GM06990 (cell line): ENCODE results near the gene KCNK16.

Experiments used
- DNase-seq: peaks from one replicate; pipeline ENCODE4 v3.0.0-alpha.2; 2011; ENCODE audit not compliant: insufficient read length; ENCODE audit errors: extremely low read depth
- H3K27me3 ChIP-seq: replicated peaks from 2 replicates; pipeline ENCODE4 v1.6.0; 2011; ENCODE audit warnings: low read length; ENCODE audit not compliant: control insufficient read depth, insufficient read depth
- H3K36me3 ChIP-seq: 2 replicates; pipeline ENCODE4 v1.5.1; 2011; ENCODE audit warnings: low read length; ENCODE audit not compliant: control insufficient read depth, insufficient read depth
- H3K4me3 ChIP-seq: replicated peaks from 2 replicates; pipeline ENCODE4 v1.5.1; 2011; ENCODE audit warnings: low read depth, mild to moderate bottlenecking, control low read depth, low read length
- TF ChIP-seq, protein P1 (sequence below): IDR thresholded peaks from 2 replicates; pipeline ENCODE4 v1.5.1; 2011; ENCODE audit warnings: low read length, control low read depth, mild to moderate bottlenecking, inconsistent platforms; ENCODE audit not compliant: insufficient read depth, poor library complexity, severe bottlenecking

The KCNK16 gene

GRCh38 chr6:39321761-39322160 is 741 bp downstream of the KCNK16 start:
- TF ChIP-seq, protein P1, sequence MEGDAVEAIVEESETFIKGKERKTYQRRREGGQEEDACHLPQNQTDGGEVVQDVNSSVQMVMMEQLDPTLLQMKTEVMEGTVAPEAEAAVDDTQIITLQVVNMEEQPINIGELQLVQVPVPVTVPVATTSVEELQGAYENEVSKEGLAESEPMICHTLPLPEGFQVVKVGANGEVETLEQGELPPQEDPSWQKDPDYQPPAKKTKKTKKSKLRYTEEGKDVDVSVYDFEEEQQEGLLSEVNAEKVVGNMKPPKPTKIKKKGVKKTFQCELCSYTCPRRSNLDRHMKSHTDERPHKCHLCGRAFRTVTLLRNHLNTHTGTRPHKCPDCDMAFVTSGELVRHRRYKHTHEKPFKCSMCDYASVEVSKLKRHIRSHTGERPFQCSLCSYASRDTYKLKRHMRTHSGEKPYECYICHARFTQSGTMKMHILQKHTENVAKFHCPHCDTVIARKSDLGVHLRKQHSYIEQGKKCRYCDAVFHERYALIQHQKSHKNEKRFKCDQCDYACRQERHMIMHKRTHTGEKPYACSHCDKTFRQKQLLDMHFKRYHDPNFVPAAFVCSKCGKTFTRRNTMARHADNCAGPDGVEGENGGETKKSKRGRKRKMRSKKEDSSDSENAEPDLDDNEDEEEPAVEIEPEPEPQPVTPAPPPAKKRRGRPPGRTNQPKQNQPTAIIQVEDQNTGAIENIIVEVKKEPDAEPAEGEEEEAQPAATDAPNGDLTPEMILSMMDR: no peak
- DNase-seq: no peak
- no peaks in the 10 kb centered on the region for H3K36me3 ChIP-seq
- H3K4me3 ChIP-seq: no peak overlapping the region
- no peaks in the 10 kb centered on the region; the same call in none of the 2 replicates for H3K27me3 ChIP-seq

DNA sequence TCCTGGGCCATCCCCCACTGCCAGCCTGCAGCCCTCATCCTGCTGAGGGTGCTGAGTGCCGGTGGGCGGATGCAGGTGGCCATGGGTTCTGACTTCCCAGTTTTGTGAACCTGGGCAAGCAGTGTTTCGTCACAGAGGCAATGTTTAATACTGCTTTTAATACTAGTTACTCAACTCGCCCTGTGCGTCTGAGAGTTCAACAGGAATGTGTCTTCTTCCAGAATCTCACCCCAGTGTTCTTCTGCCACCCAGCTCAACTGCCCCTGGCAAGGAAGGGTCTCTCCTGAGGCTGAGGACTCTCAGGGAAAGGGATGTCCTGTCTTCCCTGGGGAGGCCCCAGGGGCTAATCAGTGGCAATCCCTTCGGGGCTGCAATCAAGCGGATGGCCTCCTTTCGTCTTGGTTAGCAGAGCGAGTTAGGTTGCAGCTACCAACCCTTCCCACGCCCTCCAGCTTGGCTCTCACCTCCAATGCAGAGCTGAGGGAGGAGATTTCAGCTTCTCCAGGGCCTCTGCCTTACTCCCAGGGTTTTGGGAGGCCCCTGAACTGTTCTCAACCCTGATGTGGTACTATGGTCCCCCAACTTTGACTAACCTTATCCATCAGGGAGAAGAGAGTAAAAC is 2.0 kb downstream of the KCNK16 start:
- Histone ChIP-seq H3K4me3 (no peak overlapping the region), H3K27me3 (no peaks in the 10 kb centered on the region; the same call in none of the 2 replicates), H3K36me3 (no peaks in the 10 kb centered on the region)
- DNase-seq: no peak
- TF ChIP-seq, protein P1: no peak

DNA sequence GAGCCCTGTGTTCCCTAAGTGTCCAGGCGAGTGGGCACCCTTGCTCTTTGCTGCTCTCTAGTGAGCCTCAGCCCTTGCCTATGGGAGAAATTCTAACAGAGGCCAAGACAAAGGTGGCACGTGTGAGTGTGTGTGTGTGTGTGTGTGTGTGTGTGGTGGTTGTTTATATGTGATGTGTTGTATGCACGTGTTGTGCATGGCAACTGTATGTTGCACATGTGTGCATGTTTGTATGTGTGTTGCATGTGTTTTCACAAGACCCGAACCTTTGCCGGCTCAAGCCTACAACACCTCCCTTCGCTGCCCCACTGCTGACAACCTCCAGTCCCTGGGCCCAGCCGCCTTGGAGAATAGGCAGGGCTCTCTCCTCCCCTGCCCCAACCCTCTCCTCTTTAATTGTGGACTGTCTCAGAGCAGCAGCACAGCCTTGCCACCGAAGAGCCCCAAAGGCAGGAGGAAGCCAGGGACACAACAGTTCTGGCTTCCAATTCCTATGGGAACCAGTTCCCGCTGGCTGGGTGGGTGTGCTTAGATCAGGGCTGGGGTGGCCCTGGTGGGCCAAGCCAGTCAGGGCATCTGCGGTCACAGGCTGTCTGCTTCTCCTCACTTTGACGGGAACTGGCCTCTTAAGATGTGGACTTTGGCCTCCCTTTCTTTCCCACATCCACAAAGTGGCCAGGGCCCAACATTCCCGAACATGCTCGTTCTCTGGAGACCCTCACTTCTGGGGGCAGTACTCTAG is 2.7 kb downstream of the KCNK16 start:
- DNase-seq: no peak
- H3K36me3 ChIP-seq: no peaks in the 10 kb centered on the region
- H3K4me3 ChIP-seq: no peak overlapping the region
- no peaks in the 10 kb centered on the region; the same call in none of the 2 replicates for H3K27me3 ChIP-seq
- TF ChIP-seq, protein P1: no peak

- TF ChIP-seq, protein P1: no peak
- H3K27me3 ChIP-seq: no peaks in the 10 kb centered on the region; the same call in none of the 2 replicates
- no peak for DNase-seq
These were observed 5.2 kb downstream of the KCNK16 start for GRCh38 chr6:39317256-39317655.

DNA sequence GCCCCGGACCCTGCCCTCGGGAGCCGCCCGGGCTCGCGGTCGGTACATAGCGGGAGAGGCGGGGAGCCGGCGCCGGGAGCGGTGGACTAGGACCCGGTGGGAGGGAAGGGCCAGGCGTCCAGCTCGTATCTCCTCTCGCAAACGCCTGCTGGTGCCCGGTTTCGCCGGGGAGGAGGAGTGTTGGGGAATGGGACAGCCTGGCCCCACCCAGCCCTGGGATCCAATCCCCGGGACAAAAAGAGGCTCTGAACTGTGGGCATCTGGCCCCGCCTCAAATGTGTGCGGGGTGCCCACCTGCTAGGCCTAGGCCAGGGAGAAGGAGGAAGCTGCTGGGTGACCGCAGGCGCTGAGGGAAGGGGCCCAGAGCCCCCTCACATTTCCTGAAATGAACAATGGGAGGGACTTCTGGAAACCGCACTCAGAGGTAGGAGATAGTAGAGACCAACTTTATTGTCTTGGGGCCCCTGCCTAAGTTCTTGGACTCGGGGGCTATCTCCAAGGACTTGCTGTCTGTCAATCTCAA is 8.2 kb downstream of the KCNK16 start, which contains the start of gene KCNK17:
Gene KCNK17, minus strand, starts transcription at position 147 of the 523 bp plus-strand sequence. Its CDS starts 99 bp downstream, at position 48.
- Histone ChIP-seq H3K36me3 (no peaks in the 10 kb centered on the region), H3K4me3 (no peak within 1 kb of the TSS), H3K27me3 (no peaks in the 10 kb centered on the region; the same call in none of the 2 replicates)
- DNase-seq: no peak
- TF ChIP-seq, protein P1: no peak

More at GRCh38 chr6:39317256-39317655, 5.2 kb downstream of the KCNK16 start:
- no peak overlapping the region for H3K4me3 ChIP-seq
- H3K36me3 ChIP-seq: no peaks in the 10 kb centered on the region
